ENCODE data around the gene SLC41A3. TPM values are rescaled to one million over a fixed set of nuclear protein-coding genes. Genes with fewer than 3 reads are reported as not detected.

The SLC41A3 gene
- total and polyA plus RNA-seq, 11 donors: 20.9 to 60.1 (median 46.4) TPM

DNA sequence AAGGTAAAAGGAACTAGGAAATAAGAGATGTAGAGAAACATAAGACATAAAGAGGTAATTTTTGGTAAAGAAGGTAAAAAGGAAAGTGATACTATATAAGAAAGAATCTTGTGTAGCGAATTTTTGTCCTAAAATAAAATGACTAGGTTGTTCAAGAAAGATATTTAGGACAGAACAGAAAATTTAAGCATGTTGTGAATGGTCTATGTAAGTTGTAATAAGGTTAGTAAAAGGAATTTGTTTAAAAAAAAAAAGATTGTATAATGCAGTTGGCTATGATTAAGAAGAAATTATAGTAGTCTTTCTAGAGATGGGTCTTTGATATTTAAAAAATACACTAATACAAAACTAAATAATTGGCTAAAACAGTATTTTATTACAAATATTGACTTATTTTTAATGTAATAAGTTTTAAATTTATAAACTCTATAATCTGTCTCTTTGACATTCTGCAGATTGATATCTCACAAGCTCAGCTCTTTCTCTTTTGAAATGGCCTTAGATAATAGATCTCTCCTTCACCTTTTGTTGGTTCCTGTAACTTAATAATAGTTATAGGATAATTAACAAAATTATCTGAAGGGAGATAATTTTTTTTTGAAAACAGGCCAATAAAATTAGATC, 3.7 kb upstream of the SLC41A3 start:
- no peak overlapping the region for H3K4me3 ChIP-seq
- H3K27ac ChIP-seq: no peak overlapping the region
- ATAC-seq: no peak
- WGBS, 4 donors: 83 to 89% (median 87%) methylated on average over 1 of the region's 1 CpG
- no peaks in the 10 kb centered on the region for H3K36me3 ChIP-seq
- no peak for DNase-seq
- peaks cover 0 to 15% (median 7%) of the 10 kb centered on the region in 12 donors for H3K4me1 ChIP-seq
- no peaks in the 10 kb centered on the region for H3K9me3 ChIP-seq
- intact Hi-C loops (cut with DNase I): loop anchor here in 2 of 10 donors (10.0 kb wide), 2 partner anchors 103 to 113 kb away; no protein-coding TSS in a partner anchor
- no peak for TF ChIP-seq CTCF (IDR thresholded peaks at IDR 0.05)
- no peak for TF ChIP-seq POLR2A (IDR thresholded peaks at IDR 0.05)
- no peaks in the 10 kb centered on the region for H3K27me3 ChIP-seq

GRCh38 chr3:126085841-126086240, 1.9 kb upstream of the SLC41A3 start:
- ATAC-seq: no peak
- Histone ChIP-seq H3K4me3 (no peak overlapping the region), H3K27ac (no peak overlapping the region), H3K9me3 (no peaks in the 10 kb centered on the region), H3K36me3 (no peaks in the 10 kb centered on the region), H3K27me3 (no peaks in the 10 kb centered on the region), H3K4me1 (peaks cover 0 to 25% (median 11%) of the 10 kb centered on the region in 12 donors)
- 69 to 96% (median 82%) methylated on average over 2 of the region's 2 CpGs for WGBS, 4 donors
- intact Hi-C loops (cut with DNase I): loop anchor here in 2 of 10 donors (10.0 kb wide), 2 partner anchors 101 to 111 kb away; no protein-coding TSS in a partner anchor
- TF ChIP-seq CTCF (IDR thresholded peaks at IDR 0.05) (no peak), POLR2A (IDR thresholded peaks at IDR 0.05) (no peak)
- no peak for DNase-seq

- ATAC-seq (no peak), DNase-seq (no peak)
- intact Hi-C loops (cut with DNase I): loop anchor here in 2 of 10 donors (10.0 kb wide), 2 partner anchors 100 to 110 kb away; no protein-coding TSS in a partner anchor
- Histone ChIP-seq H3K9me3 (no peaks in the 10 kb centered on the region), H3K27me3 (no peaks in the 10 kb centered on the region), H3K27ac (no peak overlapping the region), H3K36me3 (no peaks in the 10 kb centered on the region), H3K4me3 (no peak overlapping the region), H3K4me1 (peaks cover 0 to 25% (median 11%) of the 10 kb centered on the region in 12 donors)
- 95 to 99% (median 97%) methylated on average over 7 of the region's 7 CpGs for WGBS, 4 donors
- TF ChIP-seq POLR2A (IDR thresholded peaks at IDR 0.05): no peak
- no peak for TF ChIP-seq CTCF (IDR thresholded peaks at IDR 0.05)
Observed at GRCh38 chr3:126085276-126085675, 1.4 kb upstream of the SLC41A3 start.

DNA sequence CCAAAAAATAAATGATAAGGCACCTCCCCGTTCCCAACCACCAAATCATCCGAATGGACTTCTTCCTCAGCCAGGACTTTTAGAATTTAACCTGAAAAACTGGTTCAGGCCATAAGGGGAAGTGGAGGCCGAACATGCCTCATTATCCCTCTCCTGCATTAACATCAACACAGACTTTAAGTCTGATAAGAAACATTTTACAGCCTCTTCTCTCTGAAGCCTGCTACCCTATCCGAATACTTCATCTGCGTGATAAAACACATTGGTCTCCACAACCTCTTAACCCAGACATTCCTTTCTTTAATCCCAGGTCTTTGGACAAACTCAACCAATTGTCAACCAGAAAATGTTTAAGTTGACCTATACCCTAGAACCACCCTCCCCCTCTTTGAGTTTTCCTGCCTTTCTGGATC, 850 bp upstream of the SLC41A3 start:
- H3K27ac ChIP-seq: peak overlapping the region in 11 of 12 donors; percentile 45 to 97 (median 89)
- intact Hi-C loops (cut with DNase I): loop anchor here in 6 of 10 donors (5.0 to 10.0 kb wide), 5 partner anchors 92 to 273 kb away; partner anchors contain the start of gene KLF15 (in 1 of the 6)
- H3K27me3 ChIP-seq: no peaks in the 10 kb centered on the region
- H3K36me3 ChIP-seq: no peaks in the 10 kb centered on the region
- peaks cover 0 to 25% (median 11%) of the 10 kb centered on the region in 12 donors for H3K4me1 ChIP-seq
- peaks cover 0 to 1% (median 0%) of the 10 kb centered on the region in 12 donors for H3K9me3 ChIP-seq
- ATAC-seq (no peak), DNase-seq (no peak)
- WGBS, 4 donors: 71 to 77% (median 75%) methylated on average over 5 of the region's 5 CpGs
- no peak for TF ChIP-seq POLR2A (IDR thresholded peaks at IDR 0.05)
- no peak for TF ChIP-seq CTCF (IDR thresholded peaks at IDR 0.05)
- peak overlapping the region in 11 of 12 donors; percentile 62 to 97 (median 84) for H3K4me3 ChIP-seq

Measured in heart left ventricle (tissue), 16 donors.